Measurements from ENCODE around the gene SYDE1. TPM values are rescaled to one million over a fixed set of nuclear protein-coding genes. Genes with fewer than 3 reads are reported as not detected.

Gene SYDE1
- total RNA-seq, 4 donors from 2014 or later, result 10.9 to 35.2 (median 18.0) TPM

DNA sequence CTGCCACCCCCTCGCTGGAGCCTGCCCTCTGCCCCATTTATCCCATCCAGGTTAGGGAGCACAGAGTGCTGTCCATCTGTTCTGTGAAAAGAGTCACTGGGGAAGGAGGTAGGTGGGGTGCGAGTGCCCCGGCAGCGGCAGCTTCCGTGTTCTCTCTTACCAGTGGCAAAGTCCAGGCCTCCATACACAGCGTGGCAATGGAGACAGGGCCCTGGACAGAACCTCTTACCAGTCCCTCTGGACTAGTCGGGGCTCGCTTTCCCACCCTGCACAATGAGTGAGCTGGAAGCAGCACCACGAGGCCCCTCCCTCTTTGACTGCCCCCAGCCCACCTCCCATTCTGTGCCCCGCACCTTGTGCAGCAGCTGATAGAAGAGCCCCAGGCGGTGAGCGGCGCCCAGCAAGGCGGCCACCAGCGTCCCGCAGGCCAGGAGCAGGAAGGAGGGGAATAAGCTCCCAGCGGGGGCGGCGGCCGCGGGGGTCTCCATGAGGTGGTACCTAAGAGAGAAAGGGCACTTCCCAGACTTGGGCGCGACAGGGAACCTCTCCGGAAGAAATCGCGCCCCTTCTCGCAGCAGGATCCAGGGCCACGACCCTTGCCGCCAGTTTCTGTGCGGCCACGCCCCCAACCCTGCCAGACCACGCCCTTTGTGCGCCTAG is 17.5 kb downstream of the SYDE1 start:
- TF ChIP-seq, protein P1, sequence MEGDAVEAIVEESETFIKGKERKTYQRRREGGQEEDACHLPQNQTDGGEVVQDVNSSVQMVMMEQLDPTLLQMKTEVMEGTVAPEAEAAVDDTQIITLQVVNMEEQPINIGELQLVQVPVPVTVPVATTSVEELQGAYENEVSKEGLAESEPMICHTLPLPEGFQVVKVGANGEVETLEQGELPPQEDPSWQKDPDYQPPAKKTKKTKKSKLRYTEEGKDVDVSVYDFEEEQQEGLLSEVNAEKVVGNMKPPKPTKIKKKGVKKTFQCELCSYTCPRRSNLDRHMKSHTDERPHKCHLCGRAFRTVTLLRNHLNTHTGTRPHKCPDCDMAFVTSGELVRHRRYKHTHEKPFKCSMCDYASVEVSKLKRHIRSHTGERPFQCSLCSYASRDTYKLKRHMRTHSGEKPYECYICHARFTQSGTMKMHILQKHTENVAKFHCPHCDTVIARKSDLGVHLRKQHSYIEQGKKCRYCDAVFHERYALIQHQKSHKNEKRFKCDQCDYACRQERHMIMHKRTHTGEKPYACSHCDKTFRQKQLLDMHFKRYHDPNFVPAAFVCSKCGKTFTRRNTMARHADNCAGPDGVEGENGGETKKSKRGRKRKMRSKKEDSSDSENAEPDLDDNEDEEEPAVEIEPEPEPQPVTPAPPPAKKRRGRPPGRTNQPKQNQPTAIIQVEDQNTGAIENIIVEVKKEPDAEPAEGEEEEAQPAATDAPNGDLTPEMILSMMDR (IDR thresholded peaks at IDR 0.05; ENCODE audit: low read depth), result no peak

DNA sequence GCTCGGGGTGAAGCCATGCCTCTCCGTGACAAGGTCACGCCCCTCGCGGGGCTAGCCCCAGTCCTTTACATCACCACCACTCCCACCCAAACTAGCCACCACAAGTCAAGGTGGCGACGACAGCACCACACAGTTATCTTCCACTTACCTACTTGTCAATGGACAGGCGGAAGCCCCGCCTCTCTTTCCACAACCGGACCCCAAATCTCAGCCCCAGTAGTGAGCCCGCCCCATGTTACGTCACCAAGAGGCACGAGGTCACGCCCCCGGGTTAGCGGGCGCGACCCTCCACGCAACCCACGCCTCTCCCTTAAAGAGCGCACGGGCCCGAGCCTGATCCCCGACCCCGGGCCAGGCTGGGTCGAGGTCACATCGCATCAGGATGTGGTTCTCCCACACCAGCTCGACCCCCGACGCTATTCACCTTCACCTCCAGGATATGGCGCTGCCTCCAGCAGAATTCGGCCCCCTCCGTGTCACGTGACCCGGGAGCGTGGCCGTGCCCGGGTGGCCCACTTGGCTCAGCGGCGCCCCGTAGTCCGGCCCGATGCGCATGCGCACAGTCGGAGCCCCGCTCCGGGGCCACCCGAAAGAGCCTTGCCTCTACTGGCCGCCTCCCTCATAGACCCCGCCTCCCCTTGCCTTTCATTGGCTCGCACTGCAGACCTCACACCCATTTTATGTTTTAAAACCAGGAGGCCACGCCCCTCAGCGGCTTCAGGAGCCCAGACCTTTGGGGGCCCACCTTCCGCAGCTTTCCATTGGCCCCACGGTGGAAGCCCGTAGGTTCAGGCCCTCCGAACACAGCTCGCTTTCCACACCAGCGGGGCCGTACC is 18.2 kb downstream of the SYDE1 start:
- TF ChIP-seq, protein P1 (IDR thresholded peaks at IDR 0.05; ENCODE audit: low read depth), result no peak

DNA sequence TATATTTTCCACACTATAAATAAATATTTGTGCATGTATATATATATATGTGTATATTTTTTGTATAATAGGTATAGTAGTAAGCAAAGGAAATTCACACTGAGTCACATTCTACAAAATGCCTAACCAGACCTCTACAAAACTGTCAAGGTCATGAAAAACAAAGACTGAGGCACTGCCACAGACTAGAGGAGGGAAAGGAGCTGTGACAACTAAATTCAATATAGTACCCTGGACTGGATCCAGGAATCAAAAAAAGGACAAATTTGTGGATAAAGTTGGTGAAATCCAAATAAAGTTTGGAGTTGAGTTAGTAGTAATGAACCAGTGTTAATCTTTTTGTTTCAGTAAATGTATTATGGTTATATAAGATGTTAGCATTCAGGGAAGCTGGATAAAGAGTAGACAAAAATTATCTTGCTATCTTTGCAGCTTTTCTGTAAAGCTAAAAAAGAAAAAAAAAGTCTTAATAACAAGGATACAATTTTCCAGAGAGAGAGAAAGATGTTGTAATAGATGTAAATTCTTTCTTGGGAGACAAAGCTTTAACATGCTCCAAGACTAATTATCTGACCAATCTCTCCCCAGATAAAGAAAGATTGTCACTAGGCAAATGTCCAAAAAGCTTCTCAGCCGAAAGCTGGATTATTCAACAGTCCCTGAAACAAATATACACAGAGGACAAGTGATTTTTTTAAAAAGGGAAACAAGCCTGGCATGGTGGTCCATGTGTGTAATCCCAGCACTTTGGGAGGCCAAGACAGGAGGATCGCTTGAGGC is 19.1 kb downstream of the SYDE1 start:
- TF ChIP-seq, protein P1 (IDR thresholded peaks at IDR 0.05; ENCODE audit: low read depth), result no peak

DNA sequence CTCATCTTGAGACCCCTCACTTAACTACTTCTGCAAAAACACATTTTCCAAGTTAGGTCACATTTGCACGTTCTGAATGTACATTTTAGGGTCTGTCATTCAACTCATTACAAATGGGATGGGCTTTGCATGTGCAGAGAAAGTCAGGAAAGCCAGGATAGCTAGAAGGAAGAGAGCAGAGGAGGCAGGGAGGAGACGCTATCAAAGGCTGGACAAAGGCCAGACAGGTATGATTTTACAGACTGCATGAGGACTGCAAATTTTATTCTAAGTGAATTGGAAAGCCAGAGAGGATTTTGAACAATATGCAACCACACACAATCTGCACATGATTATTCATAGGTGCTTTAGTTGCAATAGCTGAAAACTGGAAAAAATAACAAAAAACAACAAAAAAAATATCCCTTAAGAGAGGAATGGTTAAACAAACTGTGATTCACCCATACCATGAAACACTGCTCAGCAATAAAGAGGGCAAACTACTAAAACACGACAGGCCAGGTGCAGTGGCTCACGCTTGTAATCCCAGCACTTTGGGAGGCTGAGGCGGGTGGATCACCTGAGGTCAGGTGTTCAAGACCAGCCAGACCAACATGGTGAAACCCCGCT is 21.1 kb downstream of the SYDE1 start:
- TF ChIP-seq, protein P1 (IDR thresholded peaks at IDR 0.05; ENCODE audit: low read depth), result no peak

DNA sequence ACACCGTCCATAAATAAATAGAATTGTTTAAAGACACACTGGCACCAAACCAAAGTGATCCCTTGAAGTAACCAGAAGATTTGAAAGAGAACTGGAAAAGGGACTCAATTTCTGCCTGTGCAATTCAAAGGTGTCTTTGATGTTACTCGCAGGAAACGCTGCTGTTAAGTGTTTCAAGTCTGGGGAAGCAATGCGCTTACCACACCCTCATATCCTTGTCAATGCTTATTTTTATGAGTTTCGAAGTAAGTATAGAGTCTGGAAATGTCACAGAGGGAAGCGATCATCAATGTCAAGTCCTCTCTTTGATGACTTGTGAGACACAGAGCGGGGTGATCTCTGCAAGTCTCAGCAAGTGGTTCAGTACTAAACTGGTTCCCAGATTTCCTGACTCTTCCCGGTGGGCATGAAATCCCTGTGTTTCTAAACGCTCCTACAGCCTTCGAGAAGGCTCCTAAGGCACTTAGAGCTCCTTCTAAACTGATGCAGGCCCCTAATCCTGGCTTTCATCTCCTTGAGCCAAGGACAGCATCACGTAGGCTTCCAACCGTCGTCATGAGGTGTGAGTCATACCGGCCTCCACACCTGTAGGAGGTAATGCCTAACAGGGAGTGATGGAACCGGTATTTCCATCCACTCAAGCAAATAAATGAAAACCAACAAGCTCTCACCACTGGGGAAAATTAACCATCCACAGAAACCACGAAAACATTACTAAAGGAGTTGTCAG is 22.8 kb downstream of the SYDE1 start:
- TF ChIP-seq, protein P1 (IDR thresholded peaks at IDR 0.05; ENCODE audit: low read depth), result no peak

DNA sequence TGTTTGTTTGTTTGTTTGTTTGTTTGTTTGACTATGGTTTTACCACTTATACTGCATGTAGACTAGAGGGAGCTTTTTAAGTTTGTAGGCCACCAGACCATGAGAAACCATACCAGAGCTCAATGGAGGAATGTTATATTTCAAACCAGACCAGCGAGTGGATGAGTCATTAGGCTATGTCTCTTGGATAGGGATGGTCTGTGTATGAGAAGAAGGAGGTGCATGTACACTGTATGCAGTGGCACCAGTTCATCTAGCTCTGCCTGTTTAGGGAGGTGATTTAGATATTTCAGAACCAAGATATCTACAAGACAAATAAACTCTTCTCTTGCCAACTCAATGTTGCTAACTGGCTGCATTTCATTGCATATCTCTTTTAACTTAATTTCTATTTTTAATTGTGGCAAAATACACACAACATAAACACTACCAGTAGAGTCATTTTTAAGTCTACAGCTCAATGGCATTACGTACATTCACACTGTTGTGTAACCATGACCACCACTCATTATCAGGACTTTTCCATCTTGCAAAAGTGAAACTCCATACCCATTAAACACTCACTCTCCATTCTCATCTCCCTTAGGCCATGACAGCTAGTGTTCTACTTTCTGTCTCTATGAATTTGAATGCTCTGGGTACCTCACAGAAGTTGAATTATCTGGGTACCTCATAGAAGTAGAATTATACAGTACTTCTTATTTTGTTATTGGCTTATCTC is 29.2 kb downstream of the SYDE1 start:
- TF ChIP-seq, protein P1 (IDR thresholded peaks at IDR 0.05; ENCODE audit: low read depth), result no peak

All from subcutaneous adipose tissue (tissue), 4 donors.